ENCODE results near the gene RRBP1.

DNA sequence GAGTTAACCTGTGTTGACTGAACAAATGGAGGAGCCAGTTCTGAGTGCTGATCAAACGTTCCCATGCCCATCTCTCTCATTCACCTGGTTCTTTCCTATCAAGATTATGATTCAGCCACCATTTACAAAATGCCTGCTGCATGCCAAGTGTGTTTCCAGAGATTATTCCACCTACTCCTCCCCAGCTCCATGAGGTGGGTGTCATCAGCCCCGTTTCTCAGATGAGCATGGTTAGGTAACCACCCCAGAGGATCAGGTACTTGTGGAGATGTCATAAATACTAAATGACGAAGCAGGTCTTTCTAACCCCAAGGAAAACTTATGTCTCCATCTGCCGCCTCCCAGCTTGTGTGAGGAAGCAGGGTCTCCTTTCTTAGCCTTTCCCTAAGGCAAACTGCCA is 19.8 kb upstream of the RRBP1 start:
- TF ChIP-seq POLR2A (IDR thresholded peaks at IDR 0.05) (no peak), EP300 (IDR thresholded peaks at IDR 0.05) (no peak)
- TF ChIP-seq, protein P1, sequence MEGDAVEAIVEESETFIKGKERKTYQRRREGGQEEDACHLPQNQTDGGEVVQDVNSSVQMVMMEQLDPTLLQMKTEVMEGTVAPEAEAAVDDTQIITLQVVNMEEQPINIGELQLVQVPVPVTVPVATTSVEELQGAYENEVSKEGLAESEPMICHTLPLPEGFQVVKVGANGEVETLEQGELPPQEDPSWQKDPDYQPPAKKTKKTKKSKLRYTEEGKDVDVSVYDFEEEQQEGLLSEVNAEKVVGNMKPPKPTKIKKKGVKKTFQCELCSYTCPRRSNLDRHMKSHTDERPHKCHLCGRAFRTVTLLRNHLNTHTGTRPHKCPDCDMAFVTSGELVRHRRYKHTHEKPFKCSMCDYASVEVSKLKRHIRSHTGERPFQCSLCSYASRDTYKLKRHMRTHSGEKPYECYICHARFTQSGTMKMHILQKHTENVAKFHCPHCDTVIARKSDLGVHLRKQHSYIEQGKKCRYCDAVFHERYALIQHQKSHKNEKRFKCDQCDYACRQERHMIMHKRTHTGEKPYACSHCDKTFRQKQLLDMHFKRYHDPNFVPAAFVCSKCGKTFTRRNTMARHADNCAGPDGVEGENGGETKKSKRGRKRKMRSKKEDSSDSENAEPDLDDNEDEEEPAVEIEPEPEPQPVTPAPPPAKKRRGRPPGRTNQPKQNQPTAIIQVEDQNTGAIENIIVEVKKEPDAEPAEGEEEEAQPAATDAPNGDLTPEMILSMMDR (IDR thresholded peaks at IDR 0.05) = no peak
